Measurements from ENCODE around the gene RBAK.
"Not testable (repeated sequence)": the region's sequence is repeated elsewhere in the genome, so short reads cannot be mapped to it uniquely, and the experiment has no call there.

GRCh38 chr7:5017626-5018025 is 28.0 kb upstream of the RBAK start:
- not testable (repeated sequence) for TF ChIP-seq CTCF (IDR thresholded peaks at IDR 0.05 in 4 of 5, conservative IDR thresholded peaks at IDR 0.05 in 1 of 5); POLR2A (IDR thresholded peaks at IDR 0.05)

Data from gastrocnemius medialis (tissue), 4 donors.